GM21528 (cell line): ENCODE results near the gene SLC30A10.
"Not testable (repeated sequence)": the region's sequence is repeated elsewhere in the genome, so short reads cannot be mapped to it uniquely, and the experiment has no call there.

Experiments
- ATAC-seq: cut with Tn5 transposase; IDR thresholded peaks from one replicate; pipeline ENCODE4 v1.9.1; 2021; ENCODE audit warnings: mild to moderate bottlenecking, moderate library complexity; ENCODE audit not compliant: unreplicated experiment, low FRiP score

The SLC30A10 gene

DNA sequence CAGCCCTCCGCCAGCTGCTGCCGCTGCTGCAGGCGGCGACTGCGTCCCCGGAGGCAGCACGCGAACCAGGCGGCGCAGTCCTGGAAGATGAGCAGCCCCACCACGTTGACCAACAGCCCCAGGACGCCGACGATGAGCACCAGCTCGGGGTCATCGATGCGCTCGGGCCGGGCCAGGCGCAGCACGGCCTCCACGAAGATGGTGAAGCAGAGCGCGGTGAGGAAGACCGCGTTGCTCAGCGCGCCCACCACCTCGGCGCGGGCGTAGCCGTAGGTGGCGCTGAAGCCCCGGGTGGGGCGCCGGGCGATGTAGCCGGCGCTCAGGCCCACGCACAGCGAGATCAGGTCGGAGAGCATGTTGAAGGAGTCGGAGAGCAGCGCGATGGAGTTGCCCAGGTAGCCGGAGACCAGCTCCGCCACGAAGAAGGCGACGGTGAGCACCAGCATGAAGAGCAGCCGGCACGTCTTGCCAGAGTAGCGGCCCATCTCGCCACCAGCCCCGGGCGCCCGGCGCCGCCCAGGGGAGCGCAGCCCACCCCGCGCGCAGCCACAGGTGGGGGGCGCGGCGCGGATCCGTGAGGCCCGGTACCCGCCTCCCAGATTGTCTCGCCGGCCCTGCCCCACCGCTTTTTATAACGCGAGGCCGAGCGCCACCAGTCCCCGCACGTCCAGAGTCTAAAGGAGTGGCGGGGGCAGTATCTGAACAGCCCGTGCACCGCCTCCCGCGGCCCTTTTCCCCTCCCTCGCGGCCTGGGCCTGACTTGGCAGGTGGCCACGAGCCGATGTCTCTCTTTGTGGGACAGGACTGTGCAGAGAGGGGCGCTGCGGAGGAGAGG, at the start of gene SLC30A10:
SLC30A10 (minus strand) TSS at position 602 of the 835 bp plus-strand sequence; CDS start at position 485, 117 bp downstream.
- ATAC-seq = no peak

DNA sequence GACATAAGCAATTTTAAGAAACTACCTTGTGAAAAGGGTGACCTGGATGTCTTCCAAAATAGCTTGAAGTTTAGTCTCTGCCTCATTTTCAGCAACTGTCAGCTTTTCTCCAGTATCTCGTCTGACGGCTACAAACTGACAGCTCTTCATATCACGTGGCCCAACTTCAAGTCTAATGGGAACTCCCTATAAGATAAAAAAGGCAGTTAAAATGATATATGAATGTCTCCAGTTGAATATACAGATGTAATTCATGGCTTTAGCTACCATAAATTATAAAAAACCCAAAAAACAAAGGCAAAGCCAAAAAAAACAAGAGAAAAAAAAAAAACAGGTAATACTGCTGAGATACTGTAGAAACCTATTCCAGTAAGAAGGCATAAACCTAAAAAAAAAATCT, 44.9 kb upstream of the SLC30A10 start:
- no peak for ATAC-seq

DNA sequence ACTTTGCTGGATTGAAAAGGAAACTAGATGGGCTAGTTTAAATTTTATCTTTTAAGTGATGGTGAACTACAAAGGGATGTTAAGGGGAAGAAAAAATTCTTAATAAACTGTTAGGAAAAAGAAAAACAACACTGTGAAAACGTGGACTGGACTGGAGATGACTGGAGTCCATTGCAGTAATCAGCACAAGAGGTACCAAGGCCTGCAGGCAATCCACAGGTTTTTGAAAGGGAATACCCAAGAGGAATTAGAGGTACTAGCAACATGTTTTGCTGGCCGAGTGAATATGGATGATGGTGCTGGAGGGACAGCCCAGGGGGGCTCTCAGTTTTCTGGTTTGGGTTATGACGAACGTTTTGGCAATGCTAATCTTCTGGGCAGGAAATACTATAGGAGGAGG, 39.0 kb upstream of the SLC30A10 start:
- ATAC-seq = no peak

DNA sequence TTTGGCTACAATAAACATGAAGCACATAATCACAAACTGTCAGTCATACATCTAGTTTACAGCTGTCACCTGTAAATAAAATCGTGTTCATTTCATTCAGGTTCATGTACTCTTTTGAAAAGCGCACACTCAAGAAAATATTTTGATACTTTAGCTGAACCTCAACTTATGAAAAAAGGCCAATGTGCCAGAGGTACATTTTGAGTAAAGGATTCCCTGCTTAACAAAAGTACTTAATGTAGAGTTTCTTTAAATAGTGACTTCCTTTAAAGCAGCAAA, 37.7 kb upstream of the SLC30A10 start:
- ATAC-seq = no peak

DNA sequence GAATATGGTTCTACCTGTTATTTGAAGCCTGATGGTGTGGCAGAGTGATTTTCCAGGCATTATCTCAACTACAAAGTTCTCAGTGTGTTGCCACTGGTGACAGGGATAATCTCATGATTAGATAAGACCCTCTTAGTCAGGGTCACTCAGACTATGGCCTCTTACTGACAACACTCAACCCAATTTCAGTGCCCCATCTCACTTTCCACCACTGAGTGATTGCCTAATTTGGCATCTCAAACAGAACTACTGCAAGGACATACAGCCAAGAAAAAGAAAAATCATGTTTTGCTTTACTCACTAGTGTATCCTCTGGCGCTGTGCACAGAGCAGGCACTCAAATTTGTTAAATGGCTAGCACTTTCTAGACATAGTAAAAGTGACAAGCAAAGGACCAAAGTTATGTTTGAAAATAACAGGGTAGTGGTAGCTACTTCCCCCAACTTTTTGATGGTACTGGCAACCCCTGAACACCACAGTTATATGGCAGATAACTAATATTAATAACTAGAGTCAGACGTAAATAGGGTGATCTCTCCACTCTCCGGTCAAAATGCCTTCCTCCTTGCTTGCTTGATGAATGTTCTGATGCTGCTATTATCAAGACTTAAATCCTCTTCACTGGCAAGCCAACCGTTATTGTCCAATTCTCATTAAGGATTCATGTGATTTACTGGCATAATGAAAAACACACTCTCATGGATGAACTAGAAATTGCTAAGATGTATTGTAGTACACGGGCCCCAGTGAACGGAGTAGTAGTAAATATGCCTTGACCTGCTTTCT, 37.1 kb upstream of the SLC30A10 start:
- ATAC-seq = no peak

DNA sequence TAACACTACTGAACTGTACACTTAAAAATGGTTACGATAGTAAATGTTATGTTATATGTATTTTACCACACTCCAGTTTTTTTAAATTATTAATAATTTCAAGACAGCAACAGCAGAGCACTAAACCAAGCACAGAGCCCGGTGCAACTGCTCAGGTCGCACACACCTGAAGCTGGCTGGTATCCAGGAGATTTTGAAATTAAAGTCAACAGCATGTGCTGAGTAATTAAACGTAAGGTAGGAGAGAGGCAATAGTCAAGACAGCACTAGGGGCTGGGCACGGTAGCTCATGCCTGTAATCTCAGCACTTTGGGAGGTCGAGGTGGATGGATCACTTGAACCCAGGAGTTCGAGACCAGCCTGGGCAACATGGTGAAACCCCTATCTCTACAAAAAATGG, 35.1 kb upstream of the SLC30A10 start:
- ATAC-seq = no peak

DNA sequence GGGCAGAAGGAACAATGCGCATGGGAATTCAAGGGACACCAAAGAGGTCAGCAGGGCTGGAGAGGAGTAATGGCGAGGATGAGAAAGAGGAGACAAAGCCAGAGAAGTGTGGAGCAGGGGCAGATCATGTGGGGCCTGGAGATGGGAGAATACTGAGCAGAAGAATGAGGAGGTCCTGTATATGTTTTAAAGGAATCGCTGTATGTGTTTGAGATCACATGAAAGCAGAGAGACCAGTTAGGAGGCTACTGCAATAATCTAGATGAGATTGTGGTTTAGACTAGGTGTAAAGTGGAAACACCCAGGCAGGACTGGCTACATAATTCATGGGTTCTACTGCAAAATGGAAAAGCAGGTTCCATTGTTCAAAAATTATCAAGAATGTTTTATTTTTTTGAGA, 33.3 kb upstream of the SLC30A10 start:
- no peak for ATAC-seq

DNA sequence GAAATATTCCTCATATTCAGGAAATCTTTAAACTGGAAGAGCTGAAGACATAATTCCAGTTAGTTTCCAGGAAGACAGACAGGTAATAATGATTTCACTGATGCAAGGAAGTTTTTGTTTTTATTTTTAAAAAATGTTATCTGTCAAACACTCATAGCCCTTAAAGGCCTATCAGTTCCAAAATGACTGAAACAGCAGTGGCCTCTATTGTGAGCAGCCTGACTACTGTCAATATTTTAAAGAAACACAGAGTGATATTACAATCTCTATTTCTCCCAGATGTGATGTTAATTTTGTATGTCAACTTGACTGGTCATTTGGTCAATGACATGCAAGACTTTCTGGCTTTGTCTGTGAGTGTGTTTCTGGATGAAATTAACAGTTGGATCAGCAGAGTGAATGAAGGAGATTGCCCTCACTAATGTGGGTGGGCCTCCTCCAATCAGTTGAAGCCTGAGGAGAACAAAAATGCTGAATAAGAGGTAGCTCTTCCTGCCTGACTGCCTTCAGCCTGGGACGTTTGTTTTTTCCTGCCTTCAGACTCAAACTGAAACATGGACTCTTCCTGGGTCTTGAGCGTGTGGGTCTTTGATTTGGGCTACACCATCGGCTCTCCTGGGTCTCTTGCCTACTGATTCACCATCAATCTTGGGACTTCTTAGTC, 31.3 kb upstream of the SLC30A10 start:
- no peak for ATAC-seq

DNA sequence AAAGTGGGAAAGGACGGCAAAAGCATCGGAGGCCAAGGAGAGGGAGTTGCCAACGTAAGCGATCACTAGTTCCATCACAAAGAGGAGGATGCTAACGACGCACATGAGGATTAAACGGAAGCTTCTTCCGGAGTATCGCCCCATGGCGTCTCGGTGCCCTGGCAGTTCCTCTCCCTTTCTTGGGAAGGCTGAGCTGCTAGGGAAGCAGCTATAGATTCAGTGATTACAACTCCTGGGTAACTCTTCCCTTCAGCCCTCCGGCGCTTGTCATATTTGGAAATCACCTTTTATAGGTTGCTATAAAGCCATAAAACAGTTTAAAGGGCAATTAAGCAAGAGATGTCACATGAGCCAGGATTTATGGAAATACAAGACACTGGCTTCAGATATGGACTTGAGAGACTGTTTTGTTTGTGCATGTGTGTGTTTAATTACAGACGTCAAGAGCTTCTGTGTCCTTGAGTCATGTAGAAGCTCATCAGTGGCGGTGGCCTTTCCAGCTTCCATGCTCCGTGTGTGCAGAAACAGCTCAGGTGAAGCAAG, 30.6 kb upstream of the SLC30A10 start:
- no peak for ATAC-seq

DNA sequence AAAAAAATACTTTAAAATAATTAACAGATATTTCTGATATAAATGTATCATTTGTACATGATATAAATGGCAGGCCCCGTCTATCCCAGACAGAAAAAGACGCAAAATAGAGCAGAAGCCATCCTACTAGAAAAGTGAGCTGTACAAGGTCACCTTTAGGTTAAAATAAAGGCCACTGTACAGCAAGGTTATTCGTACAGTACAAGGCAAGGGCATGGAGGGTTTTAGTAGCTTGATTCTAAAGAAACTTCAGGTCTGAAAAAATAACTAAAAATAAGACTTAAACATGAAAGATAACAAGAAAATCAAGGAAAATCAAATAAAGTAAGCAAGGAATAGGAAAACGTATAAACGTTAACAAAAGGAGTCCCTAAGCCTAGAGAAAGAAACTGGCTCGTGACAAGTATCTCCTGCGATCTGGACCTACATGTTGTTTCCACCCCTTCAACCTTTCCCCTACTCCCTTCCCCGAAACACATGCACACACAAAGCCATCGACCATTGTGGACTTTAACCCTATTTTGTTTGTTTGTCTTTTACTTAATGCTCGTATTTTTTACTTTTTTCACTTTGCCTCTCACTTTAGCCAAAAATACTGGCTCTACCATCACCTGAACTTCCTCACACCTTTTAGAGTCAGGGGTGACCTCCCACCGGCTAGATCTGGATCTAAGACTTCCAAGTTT, 26.5 kb upstream of the SLC30A10 start:
- no peak for ATAC-seq

DNA sequence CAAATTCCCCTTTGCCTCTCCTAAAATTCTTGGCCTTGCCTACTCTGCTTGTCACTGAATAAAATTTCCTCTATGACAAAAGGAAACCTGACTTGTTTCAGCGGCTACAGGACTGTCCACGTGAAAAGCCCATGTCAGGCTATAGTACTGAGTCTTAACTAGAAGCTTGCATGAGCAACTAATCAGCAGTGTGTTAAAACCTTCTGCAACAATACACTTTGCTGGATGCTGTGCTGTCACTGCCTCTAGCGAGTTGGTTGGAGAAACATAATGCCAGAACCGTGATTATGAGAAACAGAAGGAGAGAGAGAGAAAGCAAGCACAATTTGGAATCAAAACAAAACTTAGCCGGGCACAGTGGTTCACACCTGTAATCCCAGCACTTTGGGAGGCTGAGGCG, 25.7 kb upstream of the SLC30A10 start:
- no peak for ATAC-seq

DNA sequence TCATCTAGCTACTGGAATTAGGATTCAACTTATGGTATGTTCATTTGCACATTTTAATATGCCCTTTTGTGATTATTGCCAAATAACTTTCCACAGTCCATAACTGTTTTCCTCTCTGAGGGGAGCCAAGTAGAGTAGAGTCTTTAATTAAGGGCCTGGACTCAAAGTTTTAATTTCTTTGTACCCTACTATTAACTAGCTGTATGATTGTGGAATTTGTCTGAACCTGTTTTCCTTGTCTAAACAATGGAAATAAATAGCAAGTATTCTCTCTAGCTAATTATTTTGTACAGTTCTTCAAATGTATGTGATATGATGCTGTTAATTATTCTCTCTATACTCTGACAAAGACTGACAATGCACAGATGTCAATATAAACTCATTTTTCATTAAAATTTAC, 24.0 kb upstream of the SLC30A10 start:
- ATAC-seq = no peak

DNA sequence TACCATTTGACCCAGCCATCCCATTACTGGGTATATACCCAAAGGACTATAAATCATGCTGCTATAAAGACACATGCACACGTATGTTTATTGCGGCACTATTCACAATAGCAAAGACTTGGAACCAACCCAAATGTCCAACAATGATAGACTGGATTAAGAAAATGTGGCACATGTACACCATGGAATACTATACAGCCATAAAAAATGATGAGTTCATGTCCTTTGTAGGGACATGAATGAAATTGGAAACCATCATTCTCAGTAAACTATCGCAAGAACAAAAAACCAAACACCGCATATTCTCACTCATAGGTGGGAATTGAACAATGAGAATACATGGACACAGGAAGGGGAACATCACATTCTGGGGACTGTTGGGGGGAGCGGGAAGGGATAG, 20.9 kb upstream of the SLC30A10 start:
- ATAC-seq = not testable (repeated sequence)

DNA sequence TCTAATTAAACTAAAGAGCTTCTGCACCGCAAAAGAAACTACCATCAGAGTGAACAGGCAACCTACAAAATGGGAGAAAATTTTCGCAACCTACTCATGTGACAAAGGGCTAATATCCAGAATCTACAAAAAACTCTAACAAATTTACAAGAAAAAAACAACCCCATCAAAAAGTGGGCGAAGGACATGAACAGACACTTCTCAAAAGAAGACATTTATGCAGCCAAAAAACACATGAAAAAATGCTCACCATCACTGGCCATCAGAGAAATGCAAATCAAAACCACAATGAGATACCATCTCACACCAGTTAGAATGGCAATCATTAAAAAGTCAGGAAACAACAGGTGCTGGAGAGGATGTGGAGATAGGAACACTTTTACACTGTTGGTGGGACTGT, 20.4 kb upstream of the SLC30A10 start:
- not testable (repeated sequence) for ATAC-seq

DNA sequence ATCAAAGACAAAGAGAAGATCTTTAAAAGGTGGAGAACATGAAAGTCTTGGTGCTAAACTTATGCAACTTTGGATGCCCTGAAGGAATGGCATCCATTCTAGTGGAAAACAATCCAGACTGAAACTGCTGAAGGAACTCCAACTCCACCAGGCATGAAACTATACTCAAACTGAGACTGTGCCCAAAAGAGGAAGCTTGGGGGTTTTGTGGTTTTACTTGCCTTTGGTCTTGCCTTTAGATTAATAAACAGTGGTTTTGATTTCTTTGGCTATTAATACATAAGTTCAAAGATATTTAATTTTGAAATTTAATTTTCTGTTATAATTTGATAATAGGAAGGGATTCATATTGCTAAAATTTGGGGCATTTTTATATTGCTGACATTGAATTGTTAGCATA, 17.4 kb upstream of the SLC30A10 start:
- ATAC-seq = no peak

DNA sequence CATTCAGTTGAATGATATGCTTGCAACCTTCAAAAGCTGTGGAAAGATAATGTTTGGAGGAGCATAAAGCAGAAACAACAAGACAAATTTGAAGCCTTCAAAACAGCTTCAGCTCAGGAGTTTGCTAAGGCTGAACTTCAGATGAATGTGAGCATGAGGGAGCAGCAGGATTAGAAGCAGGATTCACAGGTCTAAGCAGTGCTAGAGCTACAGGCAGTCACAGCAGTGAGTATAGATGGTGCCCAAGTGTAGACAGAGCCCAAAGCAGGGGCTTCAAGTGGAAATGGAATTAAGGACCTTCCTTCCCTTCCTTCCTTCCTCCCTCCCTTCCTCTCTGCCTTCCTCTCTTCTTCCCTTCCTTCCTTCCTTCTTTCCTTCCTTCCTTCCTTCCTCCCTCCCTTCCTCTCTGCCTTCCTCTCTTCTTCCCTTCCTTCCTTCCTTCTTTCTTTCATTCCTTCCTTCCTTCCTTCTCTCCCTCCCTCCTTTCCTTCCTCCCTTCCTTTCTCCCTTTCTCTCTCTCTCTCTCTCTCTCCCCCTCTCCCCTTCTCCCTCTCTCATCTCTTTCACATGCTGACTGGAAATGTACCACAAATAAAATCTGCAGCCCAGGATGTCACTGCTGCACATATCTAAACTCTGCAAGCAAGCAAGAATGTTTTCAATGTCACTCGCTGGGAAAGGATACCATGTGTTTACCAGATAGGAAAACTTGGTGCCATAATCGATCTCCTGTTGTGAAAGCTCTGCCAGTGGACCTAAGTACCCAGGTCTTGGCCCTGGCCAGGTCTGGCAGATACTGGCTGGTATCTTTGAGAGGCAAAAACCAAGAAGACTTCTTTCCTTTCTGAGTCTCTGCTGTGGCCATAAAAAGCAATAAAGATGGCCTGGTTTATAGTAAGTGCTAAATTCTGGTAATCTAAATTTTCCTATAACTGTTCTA, 13.1 kb upstream of the SLC30A10 start:
- ATAC-seq = no peak

DNA sequence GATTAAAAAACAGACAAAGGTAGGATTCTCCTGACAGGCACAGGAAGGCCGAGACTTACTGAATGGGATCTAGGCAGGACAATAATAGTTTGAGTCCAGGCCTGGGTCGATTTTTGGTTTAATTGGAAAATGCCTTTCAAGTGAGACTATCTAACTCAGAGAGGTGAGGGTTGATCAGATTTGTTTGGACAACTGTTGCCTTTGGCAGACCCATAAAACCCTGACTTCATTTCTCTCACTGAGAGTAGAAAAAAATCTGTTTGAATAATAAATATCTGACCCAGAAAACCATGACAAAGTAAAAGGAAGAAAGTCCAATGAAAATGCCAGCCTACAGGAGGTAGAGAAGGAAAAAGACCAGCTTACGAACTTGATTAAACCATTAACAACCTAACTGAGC, 12.3 kb upstream of the SLC30A10 start:
- no peak for ATAC-seq

DNA sequence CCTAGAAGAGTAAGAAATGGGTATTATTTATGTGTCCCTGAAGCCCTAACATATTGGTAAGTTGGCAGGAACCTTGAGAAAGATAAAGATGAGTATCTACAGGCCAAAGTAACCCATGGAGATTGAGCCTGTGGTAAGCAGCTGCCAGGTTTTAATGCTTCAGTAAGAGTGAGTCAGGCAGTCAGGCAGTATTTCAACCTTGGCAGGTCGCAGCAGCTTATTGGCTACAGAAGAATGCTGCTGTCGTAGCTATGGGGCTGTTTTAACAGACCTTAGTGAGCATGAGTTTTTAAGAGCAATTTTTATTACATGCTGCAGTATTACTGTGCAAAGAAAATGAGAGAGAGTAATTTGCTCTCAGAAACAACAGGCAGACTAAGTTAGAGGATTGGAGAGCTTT, 10.3 kb upstream of the SLC30A10 start:
- ATAC-seq = no peak

DNA sequence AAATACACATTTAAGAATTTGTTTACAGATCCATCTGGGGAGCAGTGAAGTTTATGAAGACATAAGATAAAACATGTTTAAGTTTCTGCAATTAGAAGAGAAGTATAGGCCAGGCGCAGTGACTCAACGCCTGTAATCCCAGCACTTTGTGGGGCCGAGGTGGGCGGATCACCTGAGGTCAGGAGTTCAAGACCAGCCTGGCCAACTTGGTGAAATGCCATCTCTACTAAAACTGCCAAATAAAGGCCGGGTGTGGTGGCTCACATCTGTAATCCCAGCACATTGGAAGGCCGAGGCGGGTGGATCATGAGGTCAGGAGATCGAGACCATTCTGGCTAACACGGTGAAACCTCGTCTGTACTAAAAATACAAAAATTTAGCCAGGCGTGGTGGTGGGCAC, 5.4 kb upstream of the SLC30A10 start:
- not testable (repeated sequence) for ATAC-seq

DNA sequence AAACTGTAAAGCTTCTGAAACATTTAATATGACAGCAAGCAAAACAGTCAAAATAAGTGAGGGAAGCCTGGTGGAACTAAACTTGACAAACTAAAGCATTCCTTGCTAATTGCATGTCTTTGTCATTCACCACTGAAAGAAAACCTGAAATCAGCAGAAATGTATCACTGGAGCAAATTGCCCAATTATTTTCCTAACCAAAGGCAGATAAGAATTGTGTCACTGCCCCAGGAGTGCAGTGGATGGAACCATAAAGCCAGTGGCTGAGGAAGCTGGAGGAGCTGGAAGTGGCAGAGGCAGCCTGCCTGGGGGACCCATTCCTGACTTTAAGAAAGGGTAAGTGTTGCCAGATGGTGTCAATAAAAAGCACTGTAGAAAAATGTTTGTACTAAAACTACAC, 2.7 kb upstream of the SLC30A10 start:
- no peak for ATAC-seq
